ENCODE measurements around the gene ANKZF1.

Gene ANKZF1

GRCh38 chr2:219183151-219183772 lies 46.3 kb upstream of the ANKZF1 start:
- Histone ChIP-seq H2AFZ (ENCODE audit: insufficient read depth, low read length, poor library complexity) (no peak overlapping the region), H3K18ac (ENCODE audit: low read length) (no peak overlapping the region), H3K4ac (ENCODE audit: low read depth, low read length) (no peak overlapping the region), H3K14ac (ENCODE audit: low read length) (no peak overlapping the region), H3K9me3 (ENCODE audit: insufficient read depth, low read depth, low read length) (no peaks in the 10 kb centered on the region), H3K23ac (ENCODE audit: low read length) (no peak overlapping the region), H3K36me3 (ENCODE audit: control insufficient read depth in 1 of 2, insufficient read depth in 2 of 2, low read length in 2 of 2) (peaks cover 38 to 47% of the 10 kb centered on the region in 2 experiments), H4K8ac (ENCODE audit: low read depth, low read length) (no peak overlapping the region), H3K27me3 (ENCODE audit: insufficient read depth, low read length) (no peaks in the 10 kb centered on the region), H2BK120ac (ENCODE audit: insufficient read depth, low read length, poor library complexity) (no peak overlapping the region), H2BK5ac (ENCODE audit: low read depth, low read length, poor library complexity) (no peak overlapping the region), H3K4me2 (ENCODE audit: low read length) (no peak overlapping the region), H3K4me1 (ENCODE audit: control insufficient read depth in 1 of 2, insufficient read depth in 2 of 2, low read length in 2 of 2) (peaks cover 3 to 6% of the 10 kb centered on the region in 2 experiments), H3K4me3 (ENCODE audit: low read depth, low read length) (no peak overlapping the region), H4K91ac (ENCODE audit: low read depth, low read length) (no peak overlapping the region), H3K79me1 (ENCODE audit: low read length) (peaks cover 2% of the 10 kb centered on the region), H4K12ac (ENCODE audit: low read depth, low read length) (no peak overlapping the region), H3K27ac (ENCODE audit: low read depth, low read length) (no peak overlapping the region), H2BK12ac (ENCODE audit: low read length) (no peak overlapping the region), H3K9ac (ENCODE audit: low read length) (no peak overlapping the region), H3K79me2 (ENCODE audit: control insufficient read depth, insufficient read depth, low read length, poor library complexity) (peaks cover 4% of the 10 kb centered on the region), H2AK5ac (ENCODE audit: low read length) (no peak overlapping the region)
- no peak for DNase-seq
- WGBS (ENCODE audit: extremely low coverage, insufficient coverage, insufficient read length): no CpG with 5 or more reads among the region's 6 CpGs

- Histone ChIP-seq H3K14ac (ENCODE audit: low read length) (no peak overlapping the region), H2BK5ac (ENCODE audit: low read depth, low read length, poor library complexity) (no peak overlapping the region), H4K91ac (ENCODE audit: low read depth, low read length) (no peak overlapping the region), H2BK12ac (ENCODE audit: low read length) (no peak overlapping the region), H3K4me1 (ENCODE audit: control insufficient read depth in 1 of 2, insufficient read depth in 2 of 2, low read length in 2 of 2) (no peaks in the 10 kb centered on the region), H3K4me3 (ENCODE audit: low read depth, low read length) (no peak overlapping the region), H3K27ac (ENCODE audit: low read depth, low read length) (no peak overlapping the region), H2AFZ (ENCODE audit: insufficient read depth, low read length, poor library complexity) (no peak overlapping the region), H2BK120ac (ENCODE audit: insufficient read depth, low read length, poor library complexity) (no peak overlapping the region), H3K9me3 (ENCODE audit: insufficient read depth, low read depth, low read length) (no peaks in the 10 kb centered on the region), H3K36me3 (ENCODE audit: control insufficient read depth in 1 of 2, insufficient read depth in 2 of 2, low read length in 2 of 2) (peaks cover 38 to 47% of the 10 kb centered on the region in 2 experiments), H3K18ac (ENCODE audit: low read length) (no peak overlapping the region), H4K8ac (ENCODE audit: low read depth, low read length) (no peak overlapping the region), H3K9ac (ENCODE audit: low read length) (no peak overlapping the region), H3K27me3 (ENCODE audit: insufficient read depth, low read length) (no peaks in the 10 kb centered on the region), H3K79me1 (ENCODE audit: low read length) (no peaks in the 10 kb centered on the region), H4K12ac (ENCODE audit: low read depth, low read length) (no peak overlapping the region), H3K4ac (ENCODE audit: low read depth, low read length) (no peak overlapping the region), H2AK5ac (ENCODE audit: low read length) (no peak overlapping the region), H3K23ac (ENCODE audit: low read length) (no peak overlapping the region), H3K79me2 (ENCODE audit: control insufficient read depth, insufficient read depth, low read length, poor library complexity) (no peaks in the 10 kb centered on the region), H3K4me2 (ENCODE audit: low read length) (no peak overlapping the region)
- no peak for DNase-seq
- no CpG with 5 or more reads among the region's 2 CpGs for whole genome bisulfite sequencing (ENCODE audit: extremely low coverage, insufficient coverage, insufficient read length)
Measured at GRCh38 chr2:219184121-219184520, 45.5 kb upstream of the ANKZF1 start.

GRCh38 chr2:219186754-219187456 lies 42.7 kb upstream of the ANKZF1 start:
- H3K4me1 ChIP-seq (ENCODE audit: control insufficient read depth in 1 of 2, insufficient read depth in 2 of 2, low read length in 2 of 2): no peaks in the 10 kb centered on the region
- no peak overlapping the region for H3K9ac ChIP-seq (ENCODE audit: low read length)
- no peak overlapping the region for H2BK120ac ChIP-seq (ENCODE audit: insufficient read depth, low read length, poor library complexity)
- H3K36me3 ChIP-seq (ENCODE audit: control insufficient read depth in 1 of 2, insufficient read depth in 2 of 2, low read length in 2 of 2): peaks cover 15 to 22% of the 10 kb centered on the region in 2 experiments
- no peak overlapping the region for H2AK5ac ChIP-seq (ENCODE audit: low read length)
- no peak overlapping the region for H2BK5ac ChIP-seq (ENCODE audit: low read depth, low read length, poor library complexity)
- H4K91ac ChIP-seq (ENCODE audit: low read depth, low read length): no peak overlapping the region
- H3K79me2 ChIP-seq (ENCODE audit: control insufficient read depth, insufficient read depth, low read length, poor library complexity): no peaks in the 10 kb centered on the region
- no peak overlapping the region for H3K4me2 ChIP-seq (ENCODE audit: low read length)
- no peaks in the 10 kb centered on the region for H3K9me3 ChIP-seq (ENCODE audit: insufficient read depth, low read depth, low read length)
- no peak overlapping the region for H3K4ac ChIP-seq (ENCODE audit: low read depth, low read length)
- H3K14ac ChIP-seq (ENCODE audit: low read length): no peak overlapping the region
- H4K8ac ChIP-seq (ENCODE audit: low read depth, low read length): no peak overlapping the region
- H3K27me3 ChIP-seq (ENCODE audit: insufficient read depth, low read length): no peaks in the 10 kb centered on the region
- H3K23ac ChIP-seq (ENCODE audit: low read length): no peak overlapping the region
- H3K18ac ChIP-seq (ENCODE audit: low read length): no peak overlapping the region
- no peak overlapping the region for H4K12ac ChIP-seq (ENCODE audit: low read depth, low read length)
- H2AFZ ChIP-seq (ENCODE audit: insufficient read depth, low read length, poor library complexity): no peak overlapping the region
- no CpG with 5 or more reads among the region's 7 CpGs for WGBS (ENCODE audit: extremely low coverage, insufficient coverage, insufficient read length)
- H3K79me1 ChIP-seq (ENCODE audit: low read length): no peaks in the 10 kb centered on the region
- H3K4me3 ChIP-seq (ENCODE audit: low read depth, low read length): no peak overlapping the region
- no peak overlapping the region for H3K27ac ChIP-seq (ENCODE audit: low read depth, low read length)
- H2BK12ac ChIP-seq (ENCODE audit: low read length): no peak overlapping the region
- DNase-seq: no peak

- H2BK120ac ChIP-seq (ENCODE audit: insufficient read depth, low read length, poor library complexity): no peak overlapping the region
- no peaks in the 10 kb centered on the region for H3K4me1 ChIP-seq (ENCODE audit: control insufficient read depth in 1 of 2, insufficient read depth in 2 of 2, low read length in 2 of 2)
- H3K9me3 ChIP-seq (ENCODE audit: insufficient read depth, low read depth, low read length): no peaks in the 10 kb centered on the region
- no peaks in the 10 kb centered on the region for H3K27me3 ChIP-seq (ENCODE audit: insufficient read depth, low read length)
- no peak overlapping the region for H4K8ac ChIP-seq (ENCODE audit: low read depth, low read length)
- no CpG with 5 or more reads among the region's 1 CpG for WGBS (ENCODE audit: extremely low coverage, insufficient coverage, insufficient read length)
- no peaks in the 10 kb centered on the region for H3K79me2 ChIP-seq (ENCODE audit: control insufficient read depth, insufficient read depth, low read length, poor library complexity)
- H4K12ac ChIP-seq (ENCODE audit: low read depth, low read length): no peak overlapping the region
- no peak overlapping the region for H3K23ac ChIP-seq (ENCODE audit: low read length)
- H3K14ac ChIP-seq (ENCODE audit: low read length): no peak overlapping the region
- H3K4me3 ChIP-seq (ENCODE audit: low read depth, low read length): no peak overlapping the region
- H3K79me1 ChIP-seq (ENCODE audit: low read length): no peaks in the 10 kb centered on the region
- no peaks in the 10 kb centered on the region for H3K36me3 ChIP-seq (ENCODE audit: control insufficient read depth in 1 of 2, insufficient read depth in 2 of 2, low read length in 2 of 2)
- DNase-seq: no peak
- H2BK12ac ChIP-seq (ENCODE audit: low read length): no peak overlapping the region
- H2AK5ac ChIP-seq (ENCODE audit: low read length): no peak overlapping the region
- no peak overlapping the region for H2AFZ ChIP-seq (ENCODE audit: insufficient read depth, low read length, poor library complexity)
- no peak overlapping the region for H3K9ac ChIP-seq (ENCODE audit: low read length)
- H4K91ac ChIP-seq (ENCODE audit: low read depth, low read length): no peak overlapping the region
- H3K4me2 ChIP-seq (ENCODE audit: low read length): no peak overlapping the region
- no peak overlapping the region for H3K18ac ChIP-seq (ENCODE audit: low read length)
- H2BK5ac ChIP-seq (ENCODE audit: low read depth, low read length, poor library complexity): no peak overlapping the region
- no peak overlapping the region for H3K27ac ChIP-seq (ENCODE audit: low read depth, low read length)
- H3K4ac ChIP-seq (ENCODE audit: low read depth, low read length): no peak overlapping the region
Measured at GRCh38 chr2:219197388-219197787, 32.2 kb upstream of the ANKZF1 start.

Measured in trophoblast cell (in vitro differentiated cells and primary cell).